ENCODE results near the gene CNPPD1. TPM values are rescaled to one million over a fixed set of nuclear protein-coding genes. Genes with fewer than 3 reads are reported as not detected.

CNPPD1 gene
- total RNA-seq (2022) (33.9 and 39.1 TPM in 2 replicates), Bru-seq, nascent RNA (percentile 63 among the genes with signal in this experiment), BruChase-seq, experiment 1, labeled RNA remaining after a 6-hour chase (percentile 87 among the genes with signal in this experiment), BruChase-seq, experiment 2, labeled RNA remaining after a 2-hour chase (percentile 76 among the genes with signal in this experiment)
- long read RNA-seq, transcript CNPPD1-201 (8 exons, 2,060 nt), result major isoform, 69 of 111 reads
- long read RNA-seq, partial matches to known transcripts, result 22 of 111 reads
- long read RNA-seq, other reads (novel, unspliced or antisense), result 15 of 111 reads

GRCh38 chr2:219176818-219177551 is at the start of gene CNPPD1:
CNPPD1 (minus strand) TSS chr2:219176925; CDS start chr2:219176828, 97 bp downstream.
- Mint-ChIP-seq H3K36me3 (ENCODE audit: insufficient read depth, unreplicated experiment) (peaks cover 46% of the 10 kb centered on the region), H3K4me1 (ENCODE audit: insufficient read depth, unreplicated experiment) (no peaks in the 10 kb centered on the region), H3K27ac (ENCODE audit: low read depth, unreplicated experiment) (peak within 1 kb of the TSS; percentile 93), H3K4me3 (ENCODE audit: unreplicated experiment) (peak within 1 kb of the TSS; percentile 82), H3K27me3 (ENCODE audit: insufficient read depth, unreplicated experiment) (no peaks in the 10 kb centered on the region), H3K9me3 (ENCODE audit: unreplicated experiment) (no peaks in the 10 kb centered on the region)
- BruUV-seq (replicated peaks), result TSS peak; percentile 54
- ChIA-PET CTCF (interaction anchor here (0.8 to 9.3 kb wide), 9 partner anchors 18 to 122 kb away, joined by 3 to 82 read pairs (median 6); partner anchors contain the start of genes ANKZF1, ATG9A, DNAJB2 and NHEJ1), POLR2A (interaction anchor here (0.6 to 3.4 kb wide), 46 partner anchors 9 to 727 kb away, joined by 3 to 93 read pairs (median 4); partner anchors contain the start of genes ABCB6, ANKZF1, ATG9A and CHPF)
- DNase-seq (ENCODE audit: unreplicated experiment), result peak; percentile 87
- TF ChIP-seq, protein P1, sequence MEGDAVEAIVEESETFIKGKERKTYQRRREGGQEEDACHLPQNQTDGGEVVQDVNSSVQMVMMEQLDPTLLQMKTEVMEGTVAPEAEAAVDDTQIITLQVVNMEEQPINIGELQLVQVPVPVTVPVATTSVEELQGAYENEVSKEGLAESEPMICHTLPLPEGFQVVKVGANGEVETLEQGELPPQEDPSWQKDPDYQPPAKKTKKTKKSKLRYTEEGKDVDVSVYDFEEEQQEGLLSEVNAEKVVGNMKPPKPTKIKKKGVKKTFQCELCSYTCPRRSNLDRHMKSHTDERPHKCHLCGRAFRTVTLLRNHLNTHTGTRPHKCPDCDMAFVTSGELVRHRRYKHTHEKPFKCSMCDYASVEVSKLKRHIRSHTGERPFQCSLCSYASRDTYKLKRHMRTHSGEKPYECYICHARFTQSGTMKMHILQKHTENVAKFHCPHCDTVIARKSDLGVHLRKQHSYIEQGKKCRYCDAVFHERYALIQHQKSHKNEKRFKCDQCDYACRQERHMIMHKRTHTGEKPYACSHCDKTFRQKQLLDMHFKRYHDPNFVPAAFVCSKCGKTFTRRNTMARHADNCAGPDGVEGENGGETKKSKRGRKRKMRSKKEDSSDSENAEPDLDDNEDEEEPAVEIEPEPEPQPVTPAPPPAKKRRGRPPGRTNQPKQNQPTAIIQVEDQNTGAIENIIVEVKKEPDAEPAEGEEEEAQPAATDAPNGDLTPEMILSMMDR (IDR thresholded peaks at IDR 0.05; ENCODE audit: unreplicated experiment), result no peak
- intact Hi-C loops (cut with micrococcal nuclease), result loop anchor here (1.0 to 5.0 kb wide), 4 partner anchors 17 to 100 kb away; partner anchors contain the start of genes ANKZF1, ATG9A, DNAJB2 and NHEJ1

DNA sequence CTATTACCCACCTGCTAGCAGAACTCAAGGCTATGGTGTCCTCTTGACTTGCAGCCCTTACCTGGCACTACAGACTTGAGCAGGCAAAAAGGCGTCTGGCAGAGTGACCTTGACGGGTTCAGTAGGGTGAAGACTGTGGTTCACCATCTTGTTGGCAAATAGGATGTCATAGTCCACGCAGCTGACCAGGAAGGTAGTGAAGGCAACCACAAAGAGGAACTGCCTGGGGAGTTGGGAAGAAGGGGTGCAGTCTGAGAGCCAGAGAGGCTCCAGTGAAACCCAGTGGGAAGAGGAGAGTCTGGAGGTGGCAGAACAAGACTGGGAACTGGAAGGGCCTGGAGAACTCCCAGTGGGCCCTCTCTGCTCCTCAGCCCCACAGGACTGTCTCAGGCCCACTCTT is 48.6 kb upstream of the CNPPD1 start:
- peak overlapping the region; percentile 57 for H3K27ac Mint-ChIP-seq (ENCODE audit: low read depth, unreplicated experiment)
- H3K4me1 Mint-ChIP-seq (ENCODE audit: insufficient read depth, unreplicated experiment), result peaks cover 12% of the 10 kb centered on the region
- POLR2A ChIA-PET, result interaction anchor here (1.6 to 2.9 kb wide), 3 partner anchors 18 to 19 kb away, joined by 5 to 13 read pairs (median 6); partner anchors contain the start of genes GLB1L, STK16 and ZFAND2B
- peaks cover 56% of the 10 kb centered on the region for H3K36me3 Mint-ChIP-seq (ENCODE audit: insufficient read depth, unreplicated experiment)
- no peak for DNase-seq (ENCODE audit: unreplicated experiment)
- H3K4me3 Mint-ChIP-seq (ENCODE audit: unreplicated experiment), result no peak overlapping the region
- intact Hi-C loops (cut with micrococcal nuclease), result no loop called here
- BruUV-seq (replicated peaks), result no TSS peak
- no peaks in the 10 kb centered on the region for H3K27me3 Mint-ChIP-seq (ENCODE audit: insufficient read depth, unreplicated experiment)
- TF ChIP-seq, protein P1 (IDR thresholded peaks at IDR 0.05; ENCODE audit: unreplicated experiment), result no peak
- CTCF ChIA-PET, result interaction anchor here (0.7 to 1.5 kb wide), 3 partner anchors 61 to 73 kb away, joined by 3 to 5 read pairs (median 4); no protein-coding TSS in a partner anchor
- H3K9me3 Mint-ChIP-seq (ENCODE audit: unreplicated experiment), result no peaks in the 10 kb centered on the region

DNA sequence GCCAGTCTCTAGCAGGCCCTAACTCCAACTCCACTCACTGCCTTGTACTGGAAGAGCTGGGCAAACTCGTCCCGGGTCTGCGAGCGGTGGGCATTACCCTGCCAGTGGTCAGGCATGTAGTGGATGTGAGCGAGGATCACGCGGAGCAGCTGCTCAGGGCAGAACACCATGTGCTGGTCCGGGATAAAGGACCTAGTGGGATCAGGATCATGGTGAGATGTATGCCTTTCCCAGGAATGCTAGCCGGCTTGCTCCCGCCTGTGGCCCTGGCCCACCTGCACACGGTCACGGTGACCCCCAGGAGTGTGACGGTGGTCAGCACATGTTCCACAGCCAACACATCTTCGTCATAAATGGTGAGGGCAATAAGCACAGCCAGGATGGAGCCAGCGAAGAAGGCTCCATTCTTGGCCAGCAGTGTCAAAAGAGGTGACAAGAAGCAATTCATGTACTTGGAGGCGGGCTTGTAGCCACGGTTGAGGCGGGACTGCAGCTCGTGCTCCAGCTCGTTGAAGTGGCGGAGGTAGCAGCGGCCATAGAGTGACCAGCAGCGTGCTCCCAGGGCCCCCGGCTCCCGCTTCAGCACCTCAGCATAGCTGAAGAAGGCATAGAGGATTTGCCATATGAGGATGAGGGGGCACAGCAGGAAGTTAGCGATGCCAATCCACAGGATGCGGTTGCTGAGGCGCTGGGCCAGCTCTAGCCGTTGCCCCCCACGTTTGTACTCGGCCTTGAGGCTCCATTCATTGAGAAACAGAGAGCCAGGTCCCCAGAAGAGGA is 47.3 kb upstream of the CNPPD1 start:
- ChIA-PET CTCF (interaction anchor here (0.6 kb wide), 1 partner anchor 50 kb away, joined by 3 read pairs; no protein-coding TSS in a partner anchor), POLR2A (interaction anchor here (1.6 kb wide), 2 partner anchors 17 to 21 kb away, joined by 5 to 6 read pairs; partner anchors contain the start of genes GLB1L, STK16 and ZFAND2B)
- Mint-ChIP-seq H3K9me3 (ENCODE audit: unreplicated experiment) (no peaks in the 10 kb centered on the region), H3K4me3 (ENCODE audit: unreplicated experiment) (no peak overlapping the region), H3K27ac (ENCODE audit: low read depth, unreplicated experiment) (no peak overlapping the region), H3K36me3 (ENCODE audit: insufficient read depth, unreplicated experiment) (peaks cover 48% of the 10 kb centered on the region), H3K4me1 (ENCODE audit: insufficient read depth, unreplicated experiment) (peaks cover 12% of the 10 kb centered on the region), H3K27me3 (ENCODE audit: insufficient read depth, unreplicated experiment) (no peaks in the 10 kb centered on the region)
- no peak for DNase-seq (ENCODE audit: unreplicated experiment)
- intact Hi-C loops (cut with micrococcal nuclease), result no loop called here
- TF ChIP-seq, protein P1 (IDR thresholded peaks at IDR 0.05; ENCODE audit: unreplicated experiment), result no peak
- BruUV-seq (replicated peaks), result no TSS peak

All from MCF 10A (cell line).